Measurements from ENCODE around the gene LIN54.
"Not testable (repeated sequence)": the region's sequence is repeated elsewhere in the genome, so short reads cannot be mapped to it uniquely, and the experiment has no call there.

The LIN54 gene

GRCh38 chr4:83012687-83013419, 2.2 kb upstream of the LIN54 start:
- DNase-seq, result peak; percentile 81 to 99 (median 98)

GRCh38 chr4:83012200-83012686, 1.6 kb upstream of the LIN54 start:
- peak in 43 of 56 donors; percentile 3 to 75 (median 47) for DNase-seq

GRCh38 chr4:83011689-83012199, 1.1 kb upstream of the LIN54 start:
- DNase-seq, result peak in 2 of 56 donors; percentile 24 to 60

GRCh38 chr4:83010111-83010521, 507 bp downstream of the LIN54 start:
- peak in 8 of 56 donors; percentile 18 to 58 (median 37) for DNase-seq

- DNase-seq, result no peak
Observed at GRCh38 chr4:83009529-83009928, 1.1 kb downstream of the LIN54 start.

- DNase-seq, result not testable (repeated sequence)
Observed at GRCh38 chr4:83003044-83003791, 7.4 kb downstream of the LIN54 start.

GRCh38 chr4:83002329-83002728, 8.3 kb downstream of the LIN54 start:
- DNase-seq, result no peak

- no peak for DNase-seq
Observed at GRCh38 chr4:82998898-82999297, 11.7 kb downstream of the LIN54 start.

GRCh38 chr4:82994834-82995233, 15.8 kb downstream of the LIN54 start:
- DNase-seq, result no peak

- DNase-seq, result no peak
Observed at GRCh38 chr4:82989575-82990429, 20.8 kb downstream of the LIN54 start.

GRCh38 chr4:82988323-82988832, 22.2 kb downstream of the LIN54 start:
- no peak for DNase-seq

GRCh38 chr4:82987519-82987918, 23.1 kb downstream of the LIN54 start:
- not testable (repeated sequence) for DNase-seq

- DNase-seq, result no peak
Observed at GRCh38 chr4:82984459-82984858, 26.2 kb downstream of the LIN54 start.

- DNase-seq, result no peak
Observed at GRCh38 chr4:82983444-82983843, 27.2 kb downstream of the LIN54 start.

GRCh38 chr4:82981138-82981537, 29.5 kb downstream of the LIN54 start:
- DNase-seq, result no peak

GRCh38 chr4:82975792-82976191, 34.8 kb downstream of the LIN54 start:
- no peak for DNase-seq

- no peak for DNase-seq
Observed at GRCh38 chr4:82969414-82969813, 41.2 kb downstream of the LIN54 start.

GRCh38 chr4:82968972-82969371, 41.7 kb downstream of the LIN54 start:
- DNase-seq, result no peak

GRCh38 chr4:82965763-82966162, 44.9 kb downstream of the LIN54 start:
- DNase-seq, result no peak

- no peak for DNase-seq
Observed at GRCh38 chr4:82957045-82957444, 53.6 kb downstream of the LIN54 start.

- DNase-seq, result no peak
Observed at GRCh38 chr4:82954212-82954611, 56.4 kb downstream of the LIN54 start.

Data from nucleus accumbens (tissue), 56 donors.